Activated CD8-positive, alpha-beta T cell treated with anti-CD3 and anti-CD28 coated beads for 36 hours (primary cell): ENCODE data around the gene TOP1. TPM values are rescaled to one million over a fixed set of nuclear protein-coding genes. Genes with fewer than 3 reads are reported as not detected.

Experiments used
- ATAC-seq: fragments of 200-7000 bp; cut with Tn5 transposase; one replicate; pipeline ENCODE4 v1.10.0; 2021; ENCODE audit warnings: mild to moderate bottlenecking, moderate library complexity
- CTCF ChIA-PET: fragments of 350-600 bp; sonication (Branson Sonifier 250); formaldehyde crosslinking; loops from one replicate; lab custom pipeline; 2021; ENCODE audit warnings: antibody characterized with exemption; lab: Charles Lee
- POLR2A ChIA-PET: fragments of 350-600 bp; sonication (Branson Sonifier 250); formaldehyde crosslinking; loops from one replicate; lab custom pipeline; 2021; ENCODE audit warnings: antibody characterized with exemption; lab: Charles Lee
- DNase-seq: peaks from one replicate; pipeline ENCODE4 v3.0.0-alpha.2; 2020
- H3K27ac Mint-ChIP-seq: one replicate; pipeline ENCODE4 v1.8.0; 2021; ENCODE audit warnings: mild to moderate bottlenecking, mixed read lengths
- H3K27me3 Mint-ChIP-seq: one replicate; pipeline ENCODE4 v1.8.0; 2021; ENCODE audit warnings: mixed read lengths
- H3K36me3 Mint-ChIP-seq: one replicate; pipeline ENCODE4 v1.8.0; 2021; ENCODE audit warnings: low read depth, mixed read lengths
- H3K4me1 Mint-ChIP-seq: one replicate; pipeline ENCODE4 v1.8.0; 2021; ENCODE audit warnings: low read depth, mixed read lengths
- H3K4me3 Mint-ChIP-seq: one replicate; pipeline ENCODE4 v1.8.0; 2021; ENCODE audit warnings: mild to moderate bottlenecking, moderate library complexity, mixed read lengths
- H3K9me3 Mint-ChIP-seq: one replicate; pipeline ENCODE4 v1.8.0; 2021; ENCODE audit warnings: mixed read lengths
- CTCF ChIP-seq: fragments of 200-600 bp; IDR thresholded peaks from one replicate; pipeline ENCODE4 v1.8.0; 2022; ENCODE audit warnings: antibody characterized with exemption, mild to moderate bottlenecking
- intact Hi-C: fragments of 100-400 bp; cut with micrococcal nuclease; formaldehyde crosslinking; loops from one replicate; pipeline ENCODE4 v1.10.0; 2022
- total RNA-seq, 2 experiments: library from RNA; stranded (reverse); gene quantifications; one replicate each; pipeline ENCODE4 v1.2.3, GENCODE V29; 2021

The TOP1 gene
- total RNA-seq, 2 experiments from 2014 or later, result 81.0 to 81.1 TPM

DNA sequence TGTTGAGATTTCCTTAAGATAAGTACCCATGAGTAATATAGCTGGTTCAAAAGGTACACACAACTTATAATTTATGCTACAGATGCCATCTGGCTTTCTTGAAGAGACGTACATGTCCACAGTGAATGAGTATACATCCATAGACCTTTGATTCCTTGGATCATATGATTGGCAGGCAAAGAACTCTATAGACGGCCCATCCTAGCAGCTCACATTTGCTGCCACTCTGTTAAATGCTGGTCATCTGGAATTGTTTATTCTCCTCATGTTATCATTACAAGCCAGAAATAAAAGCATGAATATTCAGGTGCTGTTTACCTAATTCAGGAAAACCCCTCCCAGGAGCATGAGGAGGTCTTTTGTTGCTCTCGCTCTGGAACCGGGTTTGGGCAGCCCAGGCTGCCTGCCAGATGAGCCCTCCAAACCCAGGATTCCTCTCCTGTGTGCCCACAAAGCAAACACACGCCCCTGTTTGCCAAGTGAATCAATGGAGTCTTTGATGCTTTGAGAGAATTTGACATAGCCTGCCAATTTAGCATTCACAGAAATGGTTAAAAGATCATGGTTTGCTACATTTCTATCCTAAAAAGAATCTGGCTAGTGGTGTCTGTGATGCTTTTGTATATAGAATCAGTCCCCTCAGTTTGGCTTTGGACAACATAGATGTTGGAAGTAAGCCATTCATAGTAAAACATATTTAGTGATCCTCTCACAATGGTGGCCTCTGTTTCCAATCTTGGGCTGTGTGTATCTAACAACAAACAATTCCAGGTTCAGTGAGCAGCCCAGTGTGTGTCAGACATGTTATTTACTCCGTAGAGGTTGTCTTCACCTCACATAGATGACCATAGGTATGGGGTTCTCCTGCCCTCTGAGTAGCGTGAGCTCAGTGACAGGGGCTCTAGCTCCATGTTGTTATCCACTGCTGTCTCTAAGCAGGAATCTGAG is 91.3 kb downstream of the TOP1 start:
- no peak for DNase-seq
- Mint-ChIP-seq H3K4me1 (peaks cover 4% of the 10 kb centered on the region), H3K9me3 (no peaks in the 10 kb centered on the region), H3K27me3 (no peaks in the 10 kb centered on the region), H3K36me3 (peaks cover 52% of the 10 kb centered on the region), H3K4me3 (no peak overlapping the region), H3K27ac (peak overlapping the region; percentile 28)
- ChIA-PET CTCF (interaction anchor here (1.2 to 3.4 kb wide), 6 partner anchors 8 to 151 kb away, joined by 3 to 15 read pairs (median 5); no protein-coding TSS in a partner anchor), POLR2A (interaction anchor here (0.6 to 2.0 kb wide), 2 partner anchors 13 to 15 kb away, joined by 3 to 5 read pairs; no protein-coding TSS in a partner anchor)
- no peak for TF ChIP-seq CTCF
- ATAC-seq, result no peak
- intact Hi-C loops, result no loop called here

DNA sequence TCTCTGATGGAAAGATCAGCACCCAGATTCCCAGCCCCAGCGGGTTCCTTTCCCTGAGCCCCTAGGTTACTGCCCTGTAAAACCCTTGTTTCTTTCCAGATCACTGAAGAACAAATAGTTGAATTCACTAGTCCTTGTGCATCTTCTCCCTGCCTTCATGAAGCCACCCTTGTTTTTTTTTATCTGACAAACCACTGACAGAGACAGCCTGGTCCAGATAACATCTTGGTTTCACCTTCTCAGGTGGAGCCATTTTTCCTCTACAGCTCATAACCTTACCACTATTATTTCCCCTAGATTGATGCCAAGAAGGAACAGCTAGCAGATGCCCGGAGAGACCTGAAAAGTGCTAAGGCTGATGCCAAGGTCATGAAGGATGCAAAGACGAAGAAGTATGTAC is 92.8 kb downstream of the TOP1 start:
- Mint-ChIP-seq H3K4me1 (peaks cover 4% of the 10 kb centered on the region), H3K9me3 (no peaks in the 10 kb centered on the region), H3K4me3 (no peak overlapping the region), H3K27ac (peak overlapping the region; percentile 84), H3K36me3 (peaks cover 55% of the 10 kb centered on the region), H3K27me3 (no peaks in the 10 kb centered on the region)
- ChIA-PET CTCF (interaction anchor here (0.7 to 3.4 kb wide), 7 partner anchors 10 to 153 kb away, joined by 3 to 15 read pairs (median 4); no protein-coding TSS in a partner anchor), POLR2A (no interaction called here)
- ATAC-seq (no peak), DNase-seq (no peak)
- intact Hi-C loops, result no loop called here
- TF ChIP-seq CTCF, result no peak

DNA sequence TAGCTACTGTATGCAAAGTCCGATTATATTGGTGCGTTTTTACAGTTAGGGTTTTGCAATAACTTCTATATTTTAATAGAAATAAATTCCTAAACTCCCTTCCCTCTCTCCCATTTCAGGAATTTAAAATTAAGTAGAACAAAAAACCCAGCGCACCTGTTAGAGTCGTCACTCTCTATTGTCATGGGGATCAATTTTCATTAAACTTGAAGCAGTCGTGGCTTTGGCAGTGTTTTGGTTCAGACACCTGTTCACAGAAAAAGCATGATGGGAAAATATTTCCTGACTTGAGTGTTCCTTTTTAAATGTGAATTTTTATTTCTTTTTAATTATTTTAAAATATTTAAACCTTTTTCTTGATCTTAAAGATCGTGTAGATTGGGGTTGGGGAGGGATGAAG is 95.0 kb downstream of the TOP1 start:
- Mint-ChIP-seq H3K27ac (no peak overlapping the region), H3K9me3 (no peaks in the 10 kb centered on the region), H3K27me3 (no peaks in the 10 kb centered on the region), H3K36me3 (peaks cover 50% of the 10 kb centered on the region), H3K4me3 (no peak overlapping the region), H3K4me1 (peaks cover 4% of the 10 kb centered on the region)
- no peak for TF ChIP-seq CTCF
- ChIA-PET CTCF (interaction anchor here (1.6 kb wide), 1 partner anchor 12 kb away, joined by 6 read pairs; no protein-coding TSS in a partner anchor), POLR2A (no interaction called here)
- ATAC-seq (no peak), DNase-seq (no peak)
- intact Hi-C loops, result no loop called here

DNA sequence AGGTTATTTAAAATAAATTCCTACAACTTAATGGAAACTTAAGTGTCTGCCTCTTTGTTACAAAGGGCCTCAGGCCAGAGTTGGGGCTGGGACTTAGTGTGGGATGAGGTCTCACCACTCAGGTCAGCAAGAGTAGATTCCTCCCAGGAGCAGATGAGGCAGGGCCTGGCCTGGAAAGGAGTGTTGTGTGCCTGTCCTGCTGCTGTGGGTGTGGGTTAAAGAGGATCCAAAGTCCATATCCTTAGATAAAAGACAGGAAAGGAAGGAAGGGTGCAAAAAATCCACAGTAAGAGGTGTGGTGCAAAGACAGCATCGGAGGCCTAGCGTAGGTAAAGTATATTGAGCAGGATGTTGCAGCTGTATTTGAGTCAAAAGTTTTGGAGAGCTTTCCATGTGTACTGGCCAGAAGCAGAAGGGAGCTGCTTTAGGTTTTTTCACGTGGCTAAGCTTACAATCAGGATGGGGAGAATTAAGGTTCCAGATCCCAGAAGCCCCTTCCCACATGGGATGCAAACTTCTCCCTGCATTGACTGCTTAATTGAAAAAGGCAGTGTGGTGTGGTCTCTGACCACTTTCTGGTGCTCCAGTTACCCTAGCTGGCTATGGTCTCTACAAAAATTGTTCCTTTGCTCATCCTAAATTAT is 96.0 kb downstream of the TOP1 start:
- Mint-ChIP-seq H3K27ac (peak overlapping the region; percentile 60), H3K36me3 (peaks cover 46% of the 10 kb centered on the region), H3K4me1 (peaks cover 4% of the 10 kb centered on the region), H3K27me3 (no peaks in the 10 kb centered on the region), H3K4me3 (no peak overlapping the region), H3K9me3 (no peaks in the 10 kb centered on the region)
- POLR2A ChIA-PET, result no interaction called here
- intact Hi-C loops, result no loop called here
- ATAC-seq (no peak), DNase-seq (no peak)
- no peak for TF ChIP-seq CTCF
- CTCF ChIA-PET, result interaction anchor here (3.0 kb wide), 1 partner anchor 10 kb away, joined by 15 read pairs; no protein-coding TSS in a partner anchor
